HG03060 (cell line): ENCODE results near the gene CLIP4.

Experiments used
- ATAC-seq: cut with Tn5 transposase; IDR thresholded peaks from one replicate; pipeline ENCODE4 v1.9.1; 2021; ENCODE audit warnings: low read depth, moderate number of reproducible peaks; ENCODE audit not compliant: unreplicated experiment

Gene CLIP4

DNA sequence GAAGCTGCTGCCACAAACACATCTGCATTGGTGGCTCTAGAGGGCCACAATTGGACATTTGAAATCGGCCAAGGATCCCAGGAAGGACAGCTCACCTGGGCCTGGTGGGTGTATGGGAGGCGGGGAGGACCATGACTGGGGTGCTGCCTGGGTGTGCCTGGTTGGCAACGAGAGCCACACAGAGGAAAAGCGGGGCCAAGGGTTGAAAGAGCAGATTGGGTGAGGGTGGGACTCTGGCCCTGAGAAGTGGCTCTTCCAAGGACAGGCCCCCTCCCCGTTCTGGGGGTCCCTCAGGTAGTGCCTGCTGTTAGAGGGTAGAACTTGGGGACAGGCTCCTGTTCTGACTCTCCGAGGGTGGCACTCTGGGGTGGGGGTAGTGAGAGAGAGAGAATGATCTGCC is 102.9 kb downstream of the CLIP4 start:
- ATAC-seq = no peak

DNA sequence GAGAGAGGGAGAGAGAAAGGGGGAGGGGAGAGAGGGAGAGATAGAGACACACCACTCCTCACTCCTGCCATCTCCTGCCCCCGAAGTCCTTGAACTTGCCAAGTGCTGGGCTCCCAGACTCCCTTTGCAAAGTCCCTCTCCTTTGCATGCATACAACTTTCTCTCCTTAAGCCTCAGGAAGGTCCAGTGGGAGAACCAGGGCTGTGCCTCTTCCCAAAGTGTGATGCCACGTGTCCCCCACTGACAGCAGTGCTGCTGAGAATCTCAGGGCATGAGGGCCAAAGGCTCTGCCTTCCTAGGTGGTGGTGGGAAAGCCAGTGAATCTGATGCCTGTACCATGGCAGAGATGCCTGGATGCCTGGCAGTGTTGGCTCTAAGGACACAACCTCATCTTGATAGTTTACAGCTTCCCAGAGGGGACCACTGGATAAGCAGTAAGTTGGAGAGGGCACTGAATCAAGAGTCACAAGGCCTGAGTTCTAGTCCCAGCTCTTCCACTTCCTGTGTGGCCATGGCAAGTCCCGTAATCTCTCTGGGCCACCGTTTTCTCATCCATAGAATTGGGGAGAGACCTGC is 103.4 kb downstream of the CLIP4 start:
- no peak for ATAC-seq

DNA sequence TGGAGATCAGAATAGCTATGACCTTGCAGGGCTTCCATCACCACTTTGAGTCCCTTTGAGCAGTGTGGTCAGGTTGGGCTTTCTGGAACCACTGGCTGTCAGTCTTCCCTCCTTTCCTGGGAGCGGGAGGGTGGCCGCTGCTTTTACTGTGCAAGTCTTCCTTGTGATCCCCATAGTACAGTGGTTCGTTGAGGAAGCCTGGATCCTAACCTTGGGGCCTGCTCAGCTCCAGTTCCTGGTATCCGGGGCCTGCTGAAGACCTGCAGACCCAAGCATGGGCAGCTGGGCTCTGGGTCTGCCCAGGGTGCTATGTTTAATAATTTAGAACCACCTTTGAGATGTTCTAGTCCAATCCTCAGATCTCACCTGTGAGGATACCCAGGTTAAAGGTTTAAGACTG is 104.2 kb downstream of the CLIP4 start:
- no peak for ATAC-seq

DNA sequence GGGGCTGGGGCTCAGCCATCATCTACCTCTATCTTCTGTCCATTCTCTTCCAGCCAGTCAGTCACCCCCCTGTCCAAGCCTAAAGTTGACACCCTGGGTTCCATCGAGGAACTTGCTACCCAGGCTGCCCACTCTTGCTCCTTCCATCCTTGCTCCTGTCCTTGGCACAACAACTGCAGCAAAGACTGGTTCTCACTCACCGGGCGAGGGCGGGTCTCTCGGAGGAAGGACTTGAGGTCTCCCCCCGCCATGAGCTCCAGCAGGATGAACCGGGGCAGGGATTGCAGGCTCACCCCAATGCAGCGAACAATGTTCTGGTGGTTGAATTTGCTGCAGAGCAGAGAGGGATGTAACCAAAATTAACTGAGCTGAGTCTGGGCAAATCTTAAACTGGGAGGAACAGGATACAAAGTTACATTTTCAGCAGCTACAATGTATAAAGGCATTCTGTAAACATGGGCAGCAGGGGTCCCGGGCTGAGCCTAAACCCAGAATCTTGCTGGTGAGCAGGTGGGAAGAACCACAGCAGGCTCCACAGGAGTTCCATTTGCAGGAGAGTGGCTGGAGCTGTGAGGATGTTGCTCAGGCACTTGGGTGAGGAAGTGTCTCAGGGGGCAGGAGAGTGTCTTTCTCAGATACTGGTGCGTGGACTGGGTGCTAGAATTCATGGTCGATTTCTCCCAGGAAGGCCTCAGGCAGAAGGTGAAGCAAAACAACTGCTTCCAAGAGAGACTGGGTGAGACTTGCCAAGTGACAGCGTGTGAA is 105.5 kb downstream of the CLIP4 start:
- ATAC-seq = no peak

DNA sequence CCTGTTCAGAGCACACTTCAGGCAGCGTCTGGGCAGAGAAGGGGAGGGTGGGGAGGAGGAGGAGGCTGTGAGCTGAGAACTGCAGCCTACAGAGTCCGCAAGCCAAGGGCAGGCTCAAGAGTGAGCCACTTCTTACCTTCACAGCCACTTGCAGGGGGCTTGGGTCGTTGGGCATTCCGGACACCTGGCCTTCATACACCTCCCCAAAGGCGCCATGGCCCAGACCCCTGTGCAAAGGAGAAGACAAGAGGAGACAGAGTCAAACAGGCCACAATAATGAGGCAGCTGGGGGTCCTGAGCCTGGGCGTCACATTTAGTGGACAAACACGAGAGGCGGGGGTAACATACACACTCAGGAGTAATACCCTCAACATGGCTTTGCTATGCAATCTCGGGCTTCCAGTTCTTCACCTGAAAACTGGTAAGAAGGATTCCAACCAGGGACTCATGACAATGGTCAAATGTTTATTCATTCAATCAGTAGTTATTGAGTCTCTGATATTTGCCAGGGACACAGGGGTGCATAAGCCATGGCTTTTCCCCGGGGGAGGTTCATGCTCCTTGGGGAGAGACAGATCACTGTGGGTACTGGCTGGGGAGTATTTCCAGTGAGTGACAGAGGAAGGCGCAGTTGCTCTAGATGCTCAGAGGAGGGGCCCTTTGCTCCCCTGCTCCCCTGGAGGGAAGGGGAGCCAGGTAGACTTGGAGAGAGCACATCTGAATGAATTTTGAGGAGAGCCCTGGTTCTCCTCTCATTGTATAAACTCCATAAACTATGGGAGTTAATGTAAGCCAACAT is 107.4 kb downstream of the CLIP4 start:
- no peak for ATAC-seq

DNA sequence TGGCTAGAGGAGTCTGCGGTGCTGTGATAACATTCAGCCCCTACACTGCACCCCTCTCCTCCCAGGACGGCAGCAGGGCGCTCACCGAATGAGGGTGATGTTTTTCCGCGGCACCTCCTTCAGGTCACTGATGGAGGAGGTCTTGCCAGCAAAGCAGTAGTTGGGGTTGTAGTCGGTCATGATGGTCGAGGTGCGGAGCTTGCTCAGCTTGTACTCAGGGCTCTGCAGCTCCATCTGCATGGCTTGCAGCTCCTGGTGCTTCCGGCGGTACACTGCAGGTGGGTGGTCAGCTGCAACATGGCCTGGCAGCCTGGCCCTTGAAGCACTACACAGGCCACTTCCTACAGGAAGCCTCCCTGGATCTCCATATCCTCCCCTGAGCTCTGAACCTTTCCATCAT is 108.0 kb downstream of the CLIP4 start:
- ATAC-seq = no peak

DNA sequence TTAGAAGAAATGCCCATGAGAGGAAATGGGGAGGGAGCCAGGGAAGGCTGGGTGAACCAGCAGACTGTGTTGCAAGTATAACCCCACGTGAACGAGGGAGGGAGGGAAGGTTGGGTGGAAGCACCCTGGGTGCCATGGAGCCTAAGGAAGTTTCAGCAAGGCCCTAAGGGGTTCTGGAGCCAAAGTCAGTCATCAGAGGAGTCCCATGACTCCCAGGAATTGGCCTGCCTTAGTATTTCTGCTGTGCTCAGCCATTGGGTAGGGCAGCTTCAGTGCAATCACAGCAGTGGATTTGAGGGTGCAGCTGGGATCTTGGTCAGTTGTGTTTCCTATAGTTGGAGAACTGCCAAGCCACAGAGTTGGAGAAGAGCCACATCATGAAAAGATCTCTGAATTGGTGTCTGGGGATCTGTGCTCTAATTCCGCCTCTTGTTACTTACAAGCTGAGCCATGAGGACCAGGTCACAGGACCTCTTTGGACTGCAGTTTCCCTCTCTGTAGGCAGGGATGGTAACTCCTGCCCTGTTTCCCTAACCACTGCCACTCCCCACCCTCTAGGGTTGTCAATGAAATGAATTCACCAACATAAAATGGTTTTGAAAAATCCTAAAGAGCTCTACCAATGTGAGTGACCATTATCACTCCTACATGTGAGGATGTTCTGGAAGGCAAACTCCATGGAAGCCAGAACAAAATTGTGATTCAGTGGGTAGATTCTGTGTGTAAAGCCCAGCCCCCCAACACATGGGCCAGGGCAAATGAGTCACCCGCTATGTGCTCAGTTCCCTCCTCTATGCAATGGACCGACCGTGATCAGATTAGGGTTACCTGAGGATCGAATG is 108.9 kb downstream of the CLIP4 start:
- no peak for ATAC-seq

DNA sequence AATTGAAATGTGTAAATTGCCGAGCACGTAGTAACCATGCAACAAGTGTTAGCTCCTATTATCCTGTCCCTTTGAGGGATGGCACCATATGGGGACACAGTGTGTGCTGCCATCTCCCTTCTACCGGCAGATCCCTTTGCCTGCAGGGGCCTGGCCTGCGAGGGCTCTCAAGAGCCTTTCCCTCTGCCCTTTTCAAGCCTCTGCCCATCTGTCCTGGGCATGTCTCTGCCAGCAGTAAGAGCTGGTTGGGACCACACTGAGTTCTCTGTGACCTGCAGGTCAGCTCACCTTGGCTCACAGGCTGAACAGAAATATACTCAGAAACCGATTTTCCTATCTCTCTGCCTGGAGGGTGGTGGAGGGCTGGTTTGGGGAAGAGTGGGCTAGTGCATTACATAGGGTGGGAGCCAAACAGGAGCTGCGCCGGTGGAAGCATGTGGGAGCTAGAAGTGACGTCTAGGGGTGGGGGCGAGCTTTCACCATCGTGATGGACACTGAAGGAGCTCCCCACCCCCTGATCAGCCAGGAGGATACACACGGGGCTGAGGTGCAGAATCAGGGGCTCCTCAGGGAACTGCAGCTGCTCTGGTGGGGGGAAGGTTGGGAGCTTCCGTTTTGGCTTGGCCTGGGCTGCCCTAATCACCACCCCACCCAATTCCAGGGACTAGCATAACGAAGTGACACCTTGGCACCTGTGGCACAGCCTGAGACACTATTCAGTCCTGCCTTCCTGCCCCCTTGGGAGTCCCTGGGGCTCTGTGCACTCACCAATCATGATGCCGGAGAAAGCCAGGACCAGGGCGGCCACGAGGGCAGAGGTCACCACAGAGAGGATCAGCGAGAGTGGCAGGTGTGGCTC is 109.7 kb downstream of the CLIP4 start:
- no peak for ATAC-seq

DNA sequence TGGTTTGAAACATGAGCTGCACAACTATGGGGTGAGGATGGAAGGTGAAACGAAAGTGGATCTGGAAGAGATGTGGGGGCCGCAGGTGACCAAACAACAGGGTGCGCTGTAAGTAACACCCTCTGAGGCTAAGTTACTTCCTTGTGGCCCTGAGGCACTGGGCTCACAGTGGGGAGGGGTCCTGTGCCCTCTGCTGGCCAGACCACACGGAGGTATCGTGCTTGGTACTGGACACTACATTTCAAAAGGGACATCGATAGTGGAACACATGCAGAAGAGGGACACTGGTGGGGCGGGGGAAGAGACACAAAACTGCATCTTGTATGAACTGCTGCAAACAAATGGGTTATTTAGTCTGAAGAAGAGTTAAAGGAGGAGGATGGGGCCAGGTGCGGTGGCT is 110.6 kb downstream of the CLIP4 start:
- ATAC-seq = no peak

DNA sequence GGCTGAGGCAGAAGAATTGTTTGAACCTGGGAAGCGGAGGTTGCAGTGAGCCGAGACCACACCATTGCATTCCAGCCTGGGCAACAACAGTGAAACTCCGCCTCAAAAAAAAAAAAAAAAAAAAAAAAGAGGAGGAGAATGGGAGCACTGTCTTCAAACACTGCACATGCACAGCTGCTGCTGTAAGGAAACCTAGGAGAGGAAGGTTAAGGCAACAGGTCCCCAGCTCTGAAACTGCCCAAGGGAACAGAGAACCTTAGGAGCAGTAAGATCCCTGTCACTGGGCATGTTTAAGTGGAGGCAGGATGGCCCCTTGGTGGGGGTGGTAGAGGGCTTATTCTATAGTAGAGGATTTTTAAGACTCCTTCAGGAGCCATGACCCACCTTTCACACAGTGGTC is 111.2 kb downstream of the CLIP4 start:
- no peak for ATAC-seq

DNA sequence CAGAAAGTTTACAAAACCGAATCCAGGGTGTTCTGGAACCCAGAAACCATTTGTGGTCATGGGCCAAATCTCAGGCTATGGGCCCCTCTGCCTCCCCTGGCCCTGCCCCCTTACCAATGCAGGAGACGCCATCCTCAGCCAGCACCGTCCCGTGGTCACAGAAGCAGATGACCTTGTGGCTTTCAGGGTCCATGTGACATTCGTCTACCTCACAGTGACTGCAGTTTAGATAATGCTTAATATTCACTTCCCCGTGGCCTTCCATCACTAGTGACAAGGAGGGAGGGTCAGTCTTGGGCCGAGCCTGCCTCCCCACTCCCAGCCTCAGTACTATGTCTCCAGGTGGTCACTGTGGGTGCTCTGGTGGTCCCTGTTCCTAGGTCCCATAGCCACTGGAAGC is 111.6 kb downstream of the CLIP4 start:
- ATAC-seq = no peak

DNA sequence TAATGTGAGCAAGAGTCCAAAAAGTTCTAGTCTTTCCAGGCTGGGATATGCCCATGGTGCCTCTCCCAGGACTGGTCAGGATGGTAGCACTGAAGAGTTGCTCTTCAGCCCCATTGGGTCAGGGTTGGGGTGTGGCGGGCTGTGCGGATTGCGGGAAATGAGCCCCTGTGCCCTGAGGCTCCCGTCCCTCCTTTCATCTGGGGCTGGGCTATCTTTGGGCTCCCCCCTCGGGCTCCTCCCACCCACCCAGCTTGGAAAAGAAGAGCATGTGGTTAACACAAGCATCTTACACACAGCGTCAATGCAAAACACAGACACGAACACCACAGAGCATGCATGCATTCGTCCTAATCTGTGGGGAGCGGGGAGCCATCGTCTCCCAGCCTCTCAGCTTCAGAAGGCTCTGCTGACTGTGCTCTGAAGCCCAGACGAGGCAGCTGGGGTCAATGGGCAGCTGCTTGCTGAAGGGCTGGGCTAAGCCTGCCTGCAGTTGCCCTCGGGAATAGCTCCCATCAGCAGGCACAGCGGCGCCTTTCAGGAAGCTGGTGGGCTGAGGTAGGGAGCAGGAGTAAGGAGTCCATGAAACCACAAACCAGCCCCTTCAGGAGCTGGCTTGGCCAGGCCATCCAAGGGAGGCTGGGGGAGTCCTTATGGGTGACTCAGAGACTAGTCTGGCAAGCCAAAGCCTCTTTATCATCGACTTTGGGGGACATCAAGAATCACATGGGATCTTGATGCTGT is 112.9 kb downstream of the CLIP4 start:
- ATAC-seq = no peak

DNA sequence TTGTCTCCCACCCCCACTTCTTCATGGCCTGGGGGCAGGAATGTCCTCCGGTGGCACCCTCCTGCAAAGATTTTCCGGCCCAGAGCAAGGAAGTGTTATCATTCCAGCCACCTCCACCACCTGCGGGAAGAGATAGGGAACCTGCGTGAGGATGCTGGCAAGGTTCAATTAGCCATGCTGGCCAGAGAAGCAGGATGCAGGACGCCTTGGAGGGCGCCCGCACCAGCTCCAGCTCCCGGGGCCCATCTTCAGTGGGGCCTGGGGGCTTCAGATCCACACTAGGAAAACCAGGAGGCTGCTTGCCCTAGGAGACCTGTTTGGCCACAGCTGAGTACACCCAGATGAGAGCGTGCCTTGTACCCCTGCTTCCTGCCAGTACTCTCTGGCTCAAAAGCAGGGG is 113.7 kb downstream of the CLIP4 start:
- no peak for ATAC-seq

DNA sequence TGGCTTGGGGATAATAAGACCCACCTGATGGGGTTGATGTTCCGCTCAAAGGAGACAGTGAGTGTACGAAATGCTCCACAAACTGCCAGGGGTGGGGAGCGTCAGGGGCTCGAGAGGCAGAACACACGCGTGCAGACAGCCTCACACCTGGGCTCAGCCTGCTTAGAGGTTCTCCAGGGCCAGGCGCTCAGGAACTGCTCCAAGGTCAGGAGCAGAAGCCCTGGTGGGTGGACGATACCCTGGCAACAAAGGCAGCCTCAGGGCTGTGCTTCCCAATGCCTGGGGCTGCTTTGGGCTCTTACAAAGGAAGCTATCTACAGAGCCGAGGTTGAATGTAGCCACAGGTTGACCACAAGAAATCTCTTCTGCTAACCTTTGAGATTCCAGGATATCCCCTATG is 114.4 kb downstream of the CLIP4 start:
- ATAC-seq = no peak

DNA sequence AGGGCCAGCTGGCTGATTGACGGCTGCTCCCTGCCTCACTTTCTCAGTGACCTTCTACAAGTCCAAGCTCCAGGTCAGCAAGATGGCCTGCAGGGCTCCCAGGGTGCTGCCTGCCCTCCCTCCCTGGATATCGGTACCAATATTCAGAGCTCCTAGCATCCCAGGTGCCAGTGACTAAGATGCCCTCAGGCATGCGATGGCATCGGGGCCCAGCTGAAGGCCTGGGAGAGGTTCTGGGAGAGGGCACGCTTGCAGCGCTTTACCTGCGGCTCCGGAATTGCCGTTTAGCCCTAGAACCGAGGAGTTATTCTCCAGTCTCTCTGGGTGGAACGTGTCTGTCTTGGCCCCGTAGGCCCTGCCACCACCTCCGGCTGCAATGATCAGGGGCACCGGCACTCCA is 116.8 kb downstream of the CLIP4 start:
- no peak for ATAC-seq

DNA sequence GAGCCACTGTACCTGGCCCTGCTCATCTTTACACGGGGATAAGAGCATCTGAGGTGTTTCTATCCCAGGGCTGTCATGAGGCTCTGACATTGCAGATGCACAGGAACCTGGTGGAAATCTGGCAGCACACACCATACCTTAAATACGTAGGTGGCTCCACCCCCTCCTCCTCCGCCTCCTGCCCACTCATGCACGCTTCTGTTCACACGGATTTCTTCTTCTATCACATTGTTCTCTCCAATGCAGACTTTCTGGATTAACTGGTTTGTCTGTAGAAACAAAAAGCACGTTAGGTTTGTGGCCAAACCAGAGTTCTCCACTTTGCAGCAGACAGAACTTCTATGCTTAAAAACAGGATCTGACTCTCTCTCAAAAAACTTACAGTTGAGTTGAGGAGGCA is 118.2 kb downstream of the CLIP4 start:
- ATAC-seq = no peak

DNA sequence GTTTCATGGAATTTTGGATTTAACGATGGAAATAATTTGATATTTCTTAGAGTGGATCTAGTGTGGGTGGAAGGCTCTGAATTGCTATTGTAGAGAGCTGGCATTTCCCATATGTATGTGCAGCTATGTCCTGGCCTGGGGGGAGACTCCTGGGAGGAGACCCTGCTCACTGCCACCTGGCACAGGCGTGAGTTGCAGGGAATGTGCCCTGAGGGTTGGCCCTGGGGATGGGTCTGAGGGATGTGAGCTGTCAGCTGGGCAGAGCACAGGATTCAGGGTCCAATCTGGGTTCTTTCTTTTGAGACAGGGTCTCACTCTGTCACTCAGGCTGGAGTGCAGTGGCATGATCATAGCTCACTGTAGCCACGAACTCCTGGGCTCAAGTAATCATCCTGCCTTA is 120.2 kb downstream of the CLIP4 start:
- no peak for ATAC-seq

DNA sequence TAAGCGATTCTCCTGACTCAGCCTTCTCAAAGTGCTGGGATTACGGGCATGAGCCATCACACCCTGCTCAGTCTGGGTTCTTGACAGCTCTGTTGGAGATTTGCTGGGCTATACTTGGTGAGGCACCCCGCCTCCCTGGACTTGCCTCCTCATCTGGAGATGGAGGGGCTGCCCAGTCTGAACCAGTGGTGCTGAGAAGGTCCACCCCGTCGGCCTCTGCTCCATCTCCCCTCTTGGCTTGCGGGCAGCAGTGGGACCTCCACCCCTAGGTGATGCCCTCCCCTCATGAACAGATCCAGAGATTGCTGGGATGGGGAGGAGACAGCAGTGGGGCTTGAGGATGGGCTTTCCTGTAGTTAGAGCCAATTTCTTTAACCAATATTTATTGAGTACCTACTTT is 120.9 kb downstream of the CLIP4 start:
- ATAC-seq = no peak

DNA sequence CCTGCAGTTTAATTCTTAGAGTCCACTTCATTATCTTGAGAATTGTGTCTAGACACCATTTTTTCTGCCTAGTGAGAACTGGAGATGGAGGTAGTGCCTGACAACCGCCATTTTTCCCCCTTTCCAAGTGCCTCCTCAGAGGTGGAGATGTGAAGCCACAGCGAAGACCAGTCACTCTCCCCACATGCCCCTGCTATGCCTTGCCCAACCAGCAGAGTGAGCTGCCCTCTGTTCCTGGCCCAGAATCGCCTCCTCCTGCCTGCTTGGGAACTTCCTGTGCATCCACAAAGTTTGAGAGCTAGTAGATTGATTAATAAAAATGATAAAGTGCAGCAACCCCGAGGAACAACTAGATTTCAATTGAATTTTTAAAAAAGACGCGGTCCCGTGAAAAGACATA is 123.3 kb downstream of the CLIP4 start:
- no peak for ATAC-seq
